Measurements from ENCODE around the gene GCSAM. TPM values are rescaled to one million over a fixed set of nuclear protein-coding genes. Genes with fewer than 3 reads are reported as not detected.
"Not testable (repeated sequence)": the region's sequence is repeated elsewhere in the genome, so short reads cannot be mapped to it uniquely, and the experiment has no call there.

The GCSAM gene
- total RNA-seq, 2 experiments from 2014 or later, result 11.8 to 14.6 TPM

- Mint-ChIP-seq H3K27me3 (peaks cover 22% of the 10 kb centered on the region), H3K4me3 (peak overlapping the region; percentile 84), H3K36me3 (peaks cover 2% of the 10 kb centered on the region), H3K4me1 (peaks cover 24% of the 10 kb centered on the region), H3K27ac (peak overlapping the region; percentile 75), H3K9me3 (no peaks in the 10 kb centered on the region)
- POLR2A ChIA-PET, result no interaction called here
- DNase-seq, result no peak
- no peak for ATAC-seq (ENCODE audit: low read depth)
Observed at GRCh38 chr3:112086875-112087524, 46.0 kb downstream of the GCSAM start.

- Mint-ChIP-seq H3K27ac (peak within 1 kb of the TSS; percentile 75), H3K4me1 (peaks cover 27% of the 10 kb centered on the region), H3K4me3 (peak within 1 kb of the TSS; percentile 84), H3K9me3 (no peaks in the 10 kb centered on the region), H3K36me3 (peaks cover 2% of the 10 kb centered on the region), H3K27me3 (peaks cover 22% of the 10 kb centered on the region)
- POLR2A ChIA-PET, result no interaction called here
- DNase-seq (peak; percentile 75), ATAC-seq (ENCODE audit: low read depth) (peak; percentile 88)
Observed at GRCh38 chr3:112086076-112086854, 46.8 kb downstream of the GCSAM start, which contains the start of gene C3orf52. C3orf52 (plus strand) TSS chr3:112086389; CDS start chr3:112086408, 19 bp downstream.

GRCh38 chr3:112085735-112086075, 47.3 kb downstream of the GCSAM start:
- peak overlapping the region; percentile 15 for H3K27ac Mint-ChIP-seq
- peaks cover 2% of the 10 kb centered on the region for H3K36me3 Mint-ChIP-seq
- H3K4me1 Mint-ChIP-seq, result peaks cover 21% of the 10 kb centered on the region
- H3K9me3 Mint-ChIP-seq, result no peaks in the 10 kb centered on the region
- POLR2A ChIA-PET, result no interaction called here
- peak; percentile 3 for ATAC-seq (ENCODE audit: low read depth)
- DNase-seq, result no peak
- peaks cover 22% of the 10 kb centered on the region for H3K27me3 Mint-ChIP-seq
- H3K4me3 Mint-ChIP-seq, result peak overlapping the region; percentile 84

GRCh38 chr3:112084980-112085705, 47.9 kb downstream of the GCSAM start:
- no peak for ATAC-seq (ENCODE audit: low read depth)
- POLR2A ChIA-PET, result no interaction called here
- Mint-ChIP-seq H3K36me3 (peaks cover 2% of the 10 kb centered on the region), H3K4me1 (peaks cover 16% of the 10 kb centered on the region), H3K4me3 (peak overlapping the region; percentile 84), H3K27ac (peak overlapping the region; percentile 13), H3K9me3 (no peaks in the 10 kb centered on the region), H3K27me3 (peaks cover 22% of the 10 kb centered on the region)
- no peak for DNase-seq

GRCh38 chr3:112083239-112083638, 49.8 kb downstream of the GCSAM start:
- POLR2A ChIA-PET, result no interaction called here
- H3K27ac Mint-ChIP-seq, result no peak overlapping the region
- no peak for ATAC-seq (ENCODE audit: low read depth)
- no peak overlapping the region for H3K4me3 Mint-ChIP-seq
- H3K36me3 Mint-ChIP-seq, result peaks cover 1% of the 10 kb centered on the region
- DNase-seq, result no peak
- peaks cover 20% of the 10 kb centered on the region for H3K27me3 Mint-ChIP-seq
- peaks cover 16% of the 10 kb centered on the region for H3K4me1 Mint-ChIP-seq
- no peaks in the 10 kb centered on the region for H3K9me3 Mint-ChIP-seq

- Mint-ChIP-seq H3K27me3 (no peaks in the 10 kb centered on the region), H3K9me3 (no peaks in the 10 kb centered on the region), H3K36me3 (no peaks in the 10 kb centered on the region), H3K4me1 (peaks cover 14% of the 10 kb centered on the region), H3K27ac (no peak overlapping the region), H3K4me3 (no peak overlapping the region)
- DNase-seq, result no peak
- POLR2A ChIA-PET, result no interaction called here
- ATAC-seq (ENCODE audit: low read depth), result no peak
Observed at GRCh38 chr3:112078125-112079083, 54.6 kb downstream of the GCSAM start.

- Mint-ChIP-seq H3K4me1 (peaks cover 21% of the 10 kb centered on the region), H3K36me3 (peaks cover 9% of the 10 kb centered on the region), H3K9me3 (peaks cover 6% of the 10 kb centered on the region), H3K27ac (peak overlapping the region; percentile 68), H3K4me3 (peak overlapping the region; percentile 44), H3K27me3 (no peaks in the 10 kb centered on the region)
- POLR2A ChIA-PET, result no interaction called here
- peak; percentile 93 for ATAC-seq (ENCODE audit: low read depth)
- DNase-seq, result peak; percentile 41
Observed at GRCh38 chr3:112074616-112075497, 58.2 kb downstream of the GCSAM start.

GRCh38 chr3:112074006-112074405, 59.0 kb downstream of the GCSAM start:
- no peak overlapping the region for H3K4me3 Mint-ChIP-seq
- H3K27ac Mint-ChIP-seq, result no peak overlapping the region
- peaks cover 2% of the 10 kb centered on the region for H3K27me3 Mint-ChIP-seq
- H3K36me3 Mint-ChIP-seq, result peaks cover 11% of the 10 kb centered on the region
- POLR2A ChIA-PET, result no interaction called here
- peaks cover 6% of the 10 kb centered on the region for H3K9me3 Mint-ChIP-seq
- ATAC-seq (ENCODE audit: low read depth) (no peak), DNase-seq (no peak)
- H3K4me1 Mint-ChIP-seq, result peaks cover 23% of the 10 kb centered on the region

GRCh38 chr3:112072387-112073060, 60.5 kb downstream of the GCSAM start:
- Mint-ChIP-seq H3K4me1 (peaks cover 23% of the 10 kb centered on the region), H3K4me3 (peak overlapping the region; percentile 65), H3K27ac (peak overlapping the region; percentile 85), H3K36me3 (peaks cover 13% of the 10 kb centered on the region)
- not testable (repeated sequence) for H3K27me3 Mint-ChIP-seq, H3K9me3 Mint-ChIP-seq
- peak; percentile 65 for DNase-seq
- POLR2A ChIA-PET, result interaction anchor here (1.4 to 1.6 kb wide), 2 partner anchors 29 to 94 kb away, joined by 3 to 5 read pairs; partner anchors contain the start of gene ABHD10
- ATAC-seq (ENCODE audit: low read depth), result peak; percentile 55

Data from activated naive CD8-positive, alpha-beta T cell treated with anti-CD3 and anti-CD28 coated beads, Interleukin-2, amount 10 ng/mL, durations not matched to agents 7 days and 5 days (primary cell).